ENCODE data around the gene HAUS6. TPM values are rescaled to one million over a fixed set of nuclear protein-coding genes. Genes with fewer than 3 reads are reported as not detected.

The HAUS6 gene
- total and polyA plus RNA-seq, 7 donors = 2.4 to 10.9 (median 4.5) TPM

GRCh38 chr9:19048966-19049916 is 53.5 kb downstream of the HAUS6 start, which contains the start of gene RRAGA:
Gene RRAGA, plus strand, starts transcription at chr9:19049427. Its CDS starts 233 bp downstream, at chr9:19049660.
- TF ChIP-seq CTCF (IDR thresholded peaks at IDR 0.05) = peak; percentile 87
- Histone ChIP-seq H3K27me3 (ENCODE audit: insufficient read depth in 3 of 3, low read length in 2 of 3) (no peaks in the 10 kb centered on the region), H3K4me3 (peak within 1 kb of the TSS; percentile 94), H3K27ac (peak within 1 kb of the TSS; percentile 97), H3K4me1 (peaks cover 29% of the 10 kb centered on the region), H3K36me3 (ENCODE audit: insufficient read depth in 1 of 2, low read depth in 1 of 2) (peaks cover 0 to 16% of the 10 kb centered on the region in 2 donors), H3K9me3 (no peaks in the 10 kb centered on the region)
- 0% methylated on average over 76 to 82 of the region's 82 CpGs for WGBS, 3 donors
- intact Hi-C loops (cut with DNase I) = loop anchor here (5.0 to 10.0 kb wide), 4 partner anchors 53 to 408 kb away; partner anchors contain the start of gene HAUS6 (in 1 of the 2)
- ATAC-seq (peak; percentile 95 to 97 (median 96)), DNase-seq (peak; percentile 95 to 97)

DNA sequence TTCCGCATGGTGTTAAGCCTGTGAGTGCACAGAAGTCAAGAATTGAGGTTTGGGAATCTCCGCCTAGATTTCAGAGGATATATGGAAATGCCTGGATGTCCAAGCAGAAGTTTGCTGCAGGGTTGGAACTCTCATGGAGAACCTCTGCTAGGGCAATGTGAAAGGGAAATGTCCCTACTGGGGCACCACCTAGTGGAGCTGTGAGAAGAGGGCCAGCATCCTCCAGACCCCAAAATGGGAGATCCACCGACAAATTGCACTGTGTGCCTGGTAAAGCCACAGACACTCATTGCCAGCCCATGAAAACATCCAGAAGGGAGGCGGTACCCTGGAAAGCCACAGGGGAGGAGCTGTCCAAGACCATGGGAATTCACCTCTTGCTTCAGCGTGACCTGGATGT is 66.1 kb downstream of the HAUS6 start:
- no peak overlapping the region for H3K27ac ChIP-seq
- no peaks in the 10 kb centered on the region for H3K27me3 ChIP-seq (ENCODE audit: insufficient read depth in 3 of 3, low read length in 2 of 3)
- TF ChIP-seq CTCF (IDR thresholded peaks at IDR 0.05) = no peak
- no peak for DNase-seq
- H3K4me3 ChIP-seq = no peak overlapping the region
- WGBS, 3 donors = 95 to 96% (median 96%) methylated on average over 5 of the region's 5 CpGs
- ATAC-seq = no peak
- intact Hi-C loops (cut with DNase I) = no loop called here
- H3K9me3 ChIP-seq = no peaks in the 10 kb centered on the region
- H3K36me3 ChIP-seq (ENCODE audit: insufficient read depth in 1 of 2, low read depth in 1 of 2) = no peaks in the 10 kb centered on the region
- H3K4me1 ChIP-seq = no peaks in the 10 kb centered on the region

- Histone ChIP-seq H3K27ac (no peak within 1 kb of the TSS), H3K9me3 (no peaks in the 10 kb centered on the region), H3K36me3 (ENCODE audit: insufficient read depth in 1 of 2, low read depth in 1 of 2) (no peaks in the 10 kb centered on the region), H3K4me3 (no peak within 1 kb of the TSS), H3K27me3 (ENCODE audit: insufficient read depth in 3 of 3, low read length in 2 of 3) (peaks cover 0 to 3% (median 0%) of the 10 kb centered on the region in 3 donors), H3K4me1 (no peaks in the 10 kb centered on the region)
- no peak for TF ChIP-seq CTCF (IDR thresholded peaks at IDR 0.05)
- intact Hi-C loops (cut with DNase I) = no loop called here
- DNase-seq (no peak), ATAC-seq (no peak)
- 76 to 86% (median 82%) methylated on average over 20 of the region's 20 CpGs for WGBS, 3 donors
These were observed 69.7 kb downstream of the HAUS6 start, which contains the start of gene SAXO1 for GRCh38 chr9:19033015-19033414. Gene SAXO1, minus strand, starts transcription at chr9:19033209. Its CDS starts 301 bp downstream, at chr9:19032908.

GRCh38 chr9:19032406-19032805 is 70.3 kb downstream of the HAUS6 start:
- no peak overlapping the region for H3K27ac ChIP-seq
- peaks cover 0 to 3% (median 0%) of the 10 kb centered on the region in 3 donors for H3K27me3 ChIP-seq (ENCODE audit: insufficient read depth in 3 of 3, low read length in 2 of 3)
- DNase-seq (no peak), ATAC-seq (no peak)
- WGBS, 3 donors = 41 to 56% (median 46%) methylated on average over 14 of the region's 14 CpGs
- no peaks in the 10 kb centered on the region for H3K9me3 ChIP-seq
- H3K36me3 ChIP-seq (ENCODE audit: insufficient read depth in 1 of 2, low read depth in 1 of 2) = no peaks in the 10 kb centered on the region
- no peak overlapping the region for H3K4me3 ChIP-seq
- intact Hi-C loops (cut with DNase I) = no loop called here
- no peak for TF ChIP-seq CTCF (IDR thresholded peaks at IDR 0.05)
- no peaks in the 10 kb centered on the region for H3K4me1 ChIP-seq
